Measurements from ENCODE around the gene GPR173. TPM values are rescaled to one million over a fixed set of nuclear protein-coding genes. Genes with fewer than 3 reads are reported as not detected.

The GPR173 gene
- total RNA-seq, 2 experiments from 2014 or later: not detected

DNA sequence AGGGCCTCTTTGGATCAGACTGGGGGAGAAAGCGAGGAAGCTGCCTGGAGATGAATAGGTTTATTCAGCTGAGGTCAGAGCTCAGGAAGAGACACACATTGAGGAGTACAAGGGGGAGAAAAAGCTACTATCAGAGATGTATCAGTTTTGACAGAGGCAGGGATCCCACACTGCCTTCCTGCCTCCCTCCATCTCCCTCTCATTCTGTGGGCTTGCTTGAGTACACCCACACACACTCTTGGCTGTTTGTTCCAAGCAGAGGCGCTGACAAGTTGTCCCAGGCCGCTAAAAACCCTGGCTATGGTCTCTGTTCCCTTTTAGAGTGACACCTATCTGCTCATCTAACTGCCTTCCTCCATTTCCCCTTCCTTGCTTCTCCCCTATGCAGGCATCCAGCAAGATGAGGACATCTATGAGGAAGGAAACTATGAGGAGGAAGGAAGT, 38.8 kb downstream of the GPR173 start:
- H3K36me3 Mint-ChIP-seq (ENCODE audit: low read depth): peaks cover 30% of the 10 kb centered on the region
- no peak overlapping the region for H3K4me3 Mint-ChIP-seq
- POLR2A ChIA-PET: interaction anchor here (1.0 kb wide), 1 partner anchor 335 kb away, joined by 4 read pairs; the partner anchor contains the start of gene SMC1A

DNA sequence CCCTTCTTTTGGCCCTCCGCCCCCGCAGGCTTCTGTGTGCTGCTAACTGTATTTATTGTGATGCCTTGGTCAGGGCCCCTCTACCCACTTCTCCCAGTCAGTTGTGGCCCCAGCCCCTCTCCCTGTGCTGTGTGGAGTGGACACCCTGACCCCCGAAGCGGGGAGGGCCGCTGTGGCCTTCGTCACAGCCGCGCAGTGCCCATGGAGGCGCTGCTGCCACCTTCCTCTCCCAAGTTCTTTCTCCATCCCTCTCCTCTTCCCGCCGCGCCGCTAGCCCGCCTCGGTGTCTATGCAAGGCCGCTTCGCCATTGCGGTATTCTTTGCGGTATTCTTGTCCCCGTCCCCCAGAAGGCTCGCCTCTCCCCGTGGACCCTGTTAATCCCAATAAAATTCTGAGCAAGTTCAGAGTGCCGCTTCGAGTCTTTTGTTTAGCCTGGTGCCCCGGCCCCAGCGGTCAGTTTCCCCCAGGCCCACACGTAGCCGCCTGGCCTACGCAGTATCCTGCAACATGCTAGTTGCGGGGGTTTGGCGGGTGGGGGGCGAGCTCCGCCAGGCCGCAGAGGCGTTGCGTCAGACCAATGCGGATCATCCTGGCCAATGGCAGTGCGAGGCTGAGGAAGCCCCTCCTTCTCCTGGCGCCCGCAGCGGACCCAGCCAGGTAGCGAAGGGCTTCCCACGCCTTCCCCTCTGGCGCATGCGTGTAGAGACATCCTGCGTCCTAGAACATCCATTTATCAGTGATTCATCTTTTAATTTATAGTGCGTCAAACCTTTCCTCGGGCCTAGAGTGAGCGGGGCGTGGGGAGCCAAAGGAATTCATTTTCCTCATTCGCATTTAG, 39.8 kb downstream of the GPR173 start:
- ChIA-PET POLR2A (interaction anchor here (0.9 kb wide), 1 partner anchor 137 kb away, joined by 3 read pairs; the partner anchor contains the start of gene KDM5C), CTCF (interaction anchor here (1.8 kb wide), 1 partner anchor 16 kb away, joined by 8 read pairs; no protein-coding TSS in a partner anchor)
- DNase-seq: peak; percentile 68
- H3K4me3 Mint-ChIP-seq: peak overlapping the region; percentile 78
- no peaks in the 10 kb centered on the region for H3K9me3 Mint-ChIP-seq
- peak overlapping the region; percentile 71 for H3K27ac Mint-ChIP-seq
- H3K36me3 Mint-ChIP-seq (ENCODE audit: low read depth): peaks cover 28% of the 10 kb centered on the region
- peaks cover 51% of the 10 kb centered on the region for H3K4me1 Mint-ChIP-seq
- no peaks in the 10 kb centered on the region for H3K27me3 Mint-ChIP-seq

More for the DNA sequence above, 38.8 kb downstream of the GPR173 start:
- CTCF ChIA-PET: no interaction called here
- Mint-ChIP-seq H3K4me1 (peaks cover 55% of the 10 kb centered on the region), H3K27me3 (no peaks in the 10 kb centered on the region), H3K27ac (no peak overlapping the region), H3K9me3 (no peaks in the 10 kb centered on the region)
- no peak for DNase-seq

DNA sequence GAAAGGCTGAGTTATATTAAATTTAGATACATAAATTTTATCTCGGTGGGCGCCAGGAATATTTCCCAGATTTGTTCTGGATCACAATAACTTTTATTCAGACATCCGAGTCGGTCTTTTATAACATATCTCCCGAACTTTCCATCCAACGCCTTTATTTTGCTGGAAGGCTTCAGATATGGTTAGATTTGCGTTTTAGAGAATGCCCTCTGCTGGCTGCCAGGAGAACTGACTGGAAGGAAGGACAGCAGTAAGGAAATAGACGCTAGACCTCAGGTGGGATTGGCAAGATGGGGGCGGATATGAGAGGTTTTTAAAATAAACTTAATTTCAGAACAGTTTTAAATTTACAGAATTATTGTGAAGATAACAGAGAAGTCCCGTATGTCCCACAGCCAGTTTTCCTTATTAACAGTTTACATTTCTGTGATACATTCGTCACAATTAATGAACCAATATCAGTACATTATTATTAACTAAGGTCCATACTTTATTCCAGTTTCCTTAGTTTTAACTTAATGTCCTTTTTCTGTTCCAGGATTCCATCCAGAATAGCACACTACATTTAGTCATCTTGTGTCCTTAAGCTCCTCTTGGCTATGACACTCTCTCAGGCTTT, 40.7 kb downstream of the GPR173 start:
- DNase-seq: peak; percentile 31
- CTCF ChIA-PET: interaction anchor here (1.8 kb wide), 1 partner anchor 17 kb away, joined by 8 read pairs; no protein-coding TSS in a partner anchor

DNA sequence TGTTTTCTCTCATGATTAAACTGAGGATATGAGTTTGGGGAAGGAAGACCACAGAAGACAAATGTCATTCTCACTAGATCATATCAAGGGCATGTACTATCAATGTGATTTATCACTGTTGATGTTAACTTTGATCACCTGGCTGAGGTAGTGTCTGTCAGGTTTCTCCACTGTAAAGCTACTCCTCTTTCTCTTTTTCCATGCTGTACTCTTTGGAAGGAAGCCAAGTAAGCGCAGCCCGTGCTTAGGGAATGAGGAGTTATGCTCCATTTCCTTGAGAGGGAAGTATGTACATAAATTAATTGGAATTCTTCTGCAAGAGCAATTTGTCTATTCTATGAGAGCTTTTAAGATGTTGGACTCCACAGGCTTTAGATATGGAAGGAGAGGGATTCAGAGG, 41.3 kb downstream of the GPR173 start:
- Mint-ChIP-seq H3K4me3 (no peak overlapping the region), H3K27ac (no peak overlapping the region), H3K4me1 (peaks cover 42% of the 10 kb centered on the region), H3K36me3 (ENCODE audit: low read depth) (peaks cover 15% of the 10 kb centered on the region), H3K27me3 (no peaks in the 10 kb centered on the region), H3K9me3 (no peaks in the 10 kb centered on the region)
- ChIA-PET POLR2A (no interaction called here), CTCF (interaction anchor here (1.8 kb wide), 1 partner anchor 17 kb away, joined by 8 read pairs; no protein-coding TSS in a partner anchor)
- no peak for DNase-seq

More for the DNA sequence above, 40.7 kb downstream of the GPR173 start:
- no peaks in the 10 kb centered on the region for H3K27me3 Mint-ChIP-seq
- H3K27ac Mint-ChIP-seq: no peak overlapping the region
- H3K4me1 Mint-ChIP-seq: peaks cover 41% of the 10 kb centered on the region
- POLR2A ChIA-PET: no interaction called here
- H3K4me3 Mint-ChIP-seq: peak overlapping the region; percentile 78
- no peaks in the 10 kb centered on the region for H3K9me3 Mint-ChIP-seq
- peaks cover 21% of the 10 kb centered on the region for H3K36me3 Mint-ChIP-seq (ENCODE audit: low read depth)

DNA sequence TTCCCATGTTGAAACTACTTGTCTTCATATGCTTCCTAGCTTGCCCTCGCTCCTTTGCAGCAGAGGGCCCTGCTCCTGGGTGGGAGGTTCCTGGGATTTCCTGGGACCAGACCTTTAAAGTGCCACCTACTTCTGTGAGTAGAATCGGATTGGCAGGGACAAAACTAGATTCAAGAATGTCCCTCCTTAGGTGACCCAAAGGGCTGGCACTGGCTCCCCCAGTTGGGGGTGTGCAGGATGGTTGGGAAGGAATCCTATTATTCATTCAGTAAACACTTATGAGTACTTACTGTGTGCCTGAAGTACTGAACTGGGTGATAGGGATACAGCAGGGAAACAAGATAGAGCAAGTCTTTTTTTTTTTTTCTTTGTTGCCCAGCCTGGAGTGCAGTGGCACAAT, 42.8 kb downstream of the GPR173 start:
- CTCF ChIA-PET: interaction anchor here (1.0 kb wide), 1 partner anchor 20 kb away, joined by 3 read pairs; no protein-coding TSS in a partner anchor
- no peak for DNase-seq
- POLR2A ChIA-PET: no interaction called here
- Mint-ChIP-seq H3K9me3 (no peaks in the 10 kb centered on the region), H3K4me3 (no peak overlapping the region), H3K4me1 (peaks cover 41% of the 10 kb centered on the region), H3K27ac (no peak overlapping the region), H3K27me3 (no peaks in the 10 kb centered on the region), H3K36me3 (ENCODE audit: low read depth) (peaks cover under 1% of the 10 kb centered on the region)

GRCh38 chrX:53093177-53093655, 44.6 kb downstream of the GPR173 start:
- peak overlapping the region; percentile 87 for H3K4me3 Mint-ChIP-seq
- peak; percentile 81 for DNase-seq
- POLR2A ChIA-PET: no interaction called here
- CTCF ChIA-PET: no interaction called here
- H3K4me1 Mint-ChIP-seq: peaks cover 30% of the 10 kb centered on the region
- H3K9me3 Mint-ChIP-seq: no peaks in the 10 kb centered on the region
- H3K27me3 Mint-ChIP-seq: no peaks in the 10 kb centered on the region
- H3K27ac Mint-ChIP-seq: peak overlapping the region; percentile 85
- H3K36me3 Mint-ChIP-seq (ENCODE audit: low read depth): no peaks in the 10 kb centered on the region

DNA sequence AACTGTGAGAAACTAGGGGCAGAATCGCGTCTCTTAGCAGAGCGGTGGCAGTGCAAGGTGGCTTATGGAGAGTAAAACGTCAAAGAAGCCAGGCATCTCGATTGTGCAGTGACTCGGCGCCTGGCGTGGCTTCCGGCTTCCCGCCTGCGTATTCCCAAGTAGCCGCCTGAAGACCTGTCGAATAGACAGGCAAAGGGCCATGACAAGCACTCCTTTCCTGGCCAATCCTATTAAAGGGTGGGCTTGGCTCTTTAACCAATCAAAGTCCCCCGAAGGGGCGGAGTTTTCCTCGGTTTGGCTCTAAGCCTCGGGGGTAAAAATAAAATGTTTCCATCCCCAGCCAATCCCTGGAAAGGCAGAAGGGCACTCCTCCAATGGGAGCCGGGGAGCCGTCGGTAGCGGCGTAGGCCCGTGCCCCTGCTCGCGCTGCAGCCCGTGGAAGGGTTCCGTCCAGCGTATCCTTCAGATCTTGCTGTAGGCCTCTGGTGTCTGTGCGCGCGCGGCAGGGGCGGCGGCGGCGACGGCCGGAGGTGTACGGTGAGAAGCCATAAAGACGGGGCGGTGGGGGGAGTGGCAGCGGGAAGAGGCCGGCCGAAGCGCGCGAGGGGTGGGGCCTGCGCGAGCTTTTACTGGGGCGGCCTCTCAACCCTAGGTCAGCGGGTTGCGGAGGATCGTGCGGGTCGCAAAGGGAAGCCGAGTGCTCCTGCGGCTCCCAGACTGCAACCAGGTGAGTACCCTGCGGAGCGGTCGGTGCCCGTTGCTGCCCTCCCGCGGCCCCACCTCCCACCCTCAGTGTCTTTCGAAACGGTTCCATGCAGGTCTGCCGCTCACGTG, 45.4 kb downstream of the GPR173 start, which contains the start of gene KANTR:
Gene KANTR (plus strand): TSS at position 395 of the 834 bp plus-strand sequence. CDS start 30,131 bp downstream, outside the sequence.
- Mint-ChIP-seq H3K27me3 (no peaks in the 10 kb centered on the region), H3K27ac (peak within 1 kb of the TSS; percentile 85), H3K4me1 (peaks cover 22% of the 10 kb centered on the region), H3K4me3 (peak within 1 kb of the TSS; percentile 87), H3K9me3 (no peaks in the 10 kb centered on the region), H3K36me3 (ENCODE audit: low read depth) (no peaks in the 10 kb centered on the region)
- peak; percentile 82 for DNase-seq
- ChIA-PET CTCF (no interaction called here), POLR2A (interaction anchor here (1.3 kb wide), 1 partner anchor 12 kb away, joined by 8 read pairs; the partner anchor contains the start of gene TSPYL2)

- H3K27ac Mint-ChIP-seq: peak overlapping the region; percentile 85
- POLR2A ChIA-PET: interaction anchor here (1.3 kb wide), 1 partner anchor 13 kb away, joined by 8 read pairs; the partner anchor contains the start of gene TSPYL2
Measured at GRCh38 chrX:53094582-53094905, 46.0 kb downstream of the GPR173 start.

GRCh38 chrX:53095796-53096195, 47.2 kb downstream of the GPR173 start:
- H3K4me3 Mint-ChIP-seq: no peak overlapping the region
- H3K4me1 Mint-ChIP-seq: peaks cover 18% of the 10 kb centered on the region
- ChIA-PET CTCF (no interaction called here), POLR2A (no interaction called here)
- DNase-seq: no peak
- H3K9me3 Mint-ChIP-seq: no peaks in the 10 kb centered on the region
- H3K27ac Mint-ChIP-seq: no peak overlapping the region
- H3K27me3 Mint-ChIP-seq: no peaks in the 10 kb centered on the region
- peaks cover 3% of the 10 kb centered on the region for H3K36me3 Mint-ChIP-seq (ENCODE audit: low read depth)

More at GRCh38 chrX:53094582-53094905, 46.0 kb downstream of the GPR173 start:
- Mint-ChIP-seq H3K36me3 (ENCODE audit: low read depth) (peaks cover 3% of the 10 kb centered on the region), H3K4me1 (peaks cover 18% of the 10 kb centered on the region), H3K9me3 (no peaks in the 10 kb centered on the region), H3K27me3 (no peaks in the 10 kb centered on the region), H3K4me3 (peak overlapping the region; percentile 87)
- CTCF ChIA-PET: no interaction called here
- no peak for DNase-seq

DNA sequence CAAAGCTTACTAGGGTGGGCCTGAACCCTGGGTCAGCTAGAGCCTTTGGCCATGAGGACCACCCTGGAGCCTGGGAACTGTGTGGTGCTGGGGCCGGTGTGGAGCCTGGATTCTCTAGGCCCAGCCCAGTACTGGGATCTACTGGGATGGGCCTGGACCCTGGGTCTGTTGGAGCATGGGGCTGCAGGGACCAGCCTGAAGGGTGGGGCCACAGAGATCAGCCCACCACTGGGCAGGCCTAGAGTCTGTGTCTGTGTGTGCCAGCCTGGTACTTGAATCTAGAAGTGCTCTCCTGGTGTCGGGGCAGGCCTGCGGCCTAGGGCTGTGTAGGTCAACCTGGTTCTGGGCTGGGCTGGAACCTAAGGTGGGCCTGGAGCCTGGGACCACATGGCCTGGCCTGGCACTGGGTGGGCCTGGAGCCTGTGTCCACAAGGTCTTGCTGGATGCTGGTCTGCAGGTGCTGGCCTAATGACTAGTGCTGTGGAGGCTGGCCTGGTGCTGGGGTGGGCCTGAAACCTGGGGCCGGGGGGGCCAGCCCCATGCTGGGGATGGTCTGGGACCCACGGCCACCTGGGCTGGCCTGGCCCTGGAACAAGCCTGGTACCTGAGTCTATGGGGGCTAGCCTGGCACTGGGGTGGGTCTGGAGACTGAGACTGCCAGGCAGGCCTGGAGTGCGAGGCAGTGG, 66.4 kb downstream of the GPR173 start:
- no peak for DNase-seq
- ChIA-PET POLR2A (no interaction called here), CTCF (no interaction called here)
- Mint-ChIP-seq H3K27ac (no peak overlapping the region), H3K4me3 (no peak overlapping the region), H3K36me3 (ENCODE audit: low read depth) (no peaks in the 10 kb centered on the region), H3K9me3 (no peaks in the 10 kb centered on the region), H3K27me3 (no peaks in the 10 kb centered on the region), H3K4me1 (peaks cover 8% of the 10 kb centered on the region)

- no peaks in the 10 kb centered on the region for H3K36me3 Mint-ChIP-seq (ENCODE audit: low read depth)
- H3K27ac Mint-ChIP-seq: no peak overlapping the region
- H3K4me1 Mint-ChIP-seq: peaks cover 8% of the 10 kb centered on the region
- no peak overlapping the region for H3K4me3 Mint-ChIP-seq
- DNase-seq: no peak
- H3K27me3 Mint-ChIP-seq: no peaks in the 10 kb centered on the region
- CTCF ChIA-PET: no interaction called here
- POLR2A ChIA-PET: no interaction called here
- no peaks in the 10 kb centered on the region for H3K9me3 Mint-ChIP-seq
Measured at GRCh38 chrX:53115550-53115874, 66.9 kb downstream of the GPR173 start.

GRCh38 chrX:53116101-53116500, 67.5 kb downstream of the GPR173 start:
- POLR2A ChIA-PET: no interaction called here
- H3K4me3 Mint-ChIP-seq: no peak overlapping the region
- H3K27me3 Mint-ChIP-seq: no peaks in the 10 kb centered on the region
- CTCF ChIA-PET: no interaction called here
- no peak for DNase-seq
- peaks cover 8% of the 10 kb centered on the region for H3K4me1 Mint-ChIP-seq
- H3K9me3 Mint-ChIP-seq: no peaks in the 10 kb centered on the region
- no peak overlapping the region for H3K27ac Mint-ChIP-seq
- no peaks in the 10 kb centered on the region for H3K36me3 Mint-ChIP-seq (ENCODE audit: low read depth)
